Dedifferentiated amniotic fluid mesenchymal stem cell (primary cell): Measurements from ENCODE around the gene MAPK8.
A peak's percentile ranks its signal among the peaks of the same experiment; 100 is the strongest.

Source experiments
- DNase-seq: peaks from one replicate; pipeline ENCODE4 v3.0.0-alpha.2; 2016; ENCODE audit errors: extremely low spot score

MAPK8 gene

GRCh38 chr10:48382982-48383381 is 76.5 kb downstream of the MAPK8 start:
- no peak for DNase-seq

- peak; percentile 20 for DNase-seq
Measured at GRCh38 chr10:48383393-48383792, 76.9 kb downstream of the MAPK8 start.

- DNase-seq: no peak
Measured at GRCh38 chr10:48384699-48384982, 78.2 kb downstream of the MAPK8 start.

- no peak for DNase-seq
Measured at GRCh38 chr10:48389272-48389671, 82.8 kb downstream of the MAPK8 start.

GRCh38 chr10:48389846-48390557 is 83.5 kb downstream of the MAPK8 start:
- DNase-seq: no peak

- no peak for DNase-seq
Measured at GRCh38 chr10:48390558-48390871, 84.0 kb downstream of the MAPK8 start.

GRCh38 chr10:48390933-48391845 is 84.7 kb downstream of the MAPK8 start:
- no peak for DNase-seq

- DNase-seq: no peak
Measured at GRCh38 chr10:48391994-48392393, 85.5 kb downstream of the MAPK8 start.

- no peak for DNase-seq
Measured at GRCh38 chr10:48398261-48398660, 91.8 kb downstream of the MAPK8 start.

GRCh38 chr10:48399056-48399541 is 92.6 kb downstream of the MAPK8 start:
- DNase-seq: no peak

- no peak for DNase-seq
Measured at GRCh38 chr10:48399551-48399950, 93.1 kb downstream of the MAPK8 start.

- peak; percentile 31 for DNase-seq
Measured at GRCh38 chr10:48400129-48400849, 93.8 kb downstream of the MAPK8 start.

- no peak for DNase-seq
Measured at GRCh38 chr10:48400850-48401220, 94.4 kb downstream of the MAPK8 start.

- DNase-seq: no peak
Measured at GRCh38 chr10:48404646-48405045, 98.2 kb downstream of the MAPK8 start.

GRCh38 chr10:48406204-48406603 is 99.7 kb downstream of the MAPK8 start:
- DNase-seq: no peak

GRCh38 chr10:48406658-48407057 is 100.2 kb downstream of the MAPK8 start:
- DNase-seq: no peak

GRCh38 chr10:48410503-48410902 is 104.0 kb downstream of the MAPK8 start:
- no peak for DNase-seq

GRCh38 chr10:48411510-48411909 is 105.0 kb downstream of the MAPK8 start:
- DNase-seq: no peak

GRCh38 chr10:48412081-48412480 is 105.6 kb downstream of the MAPK8 start:
- no peak for DNase-seq

- no peak for DNase-seq
Measured at GRCh38 chr10:48412933-48413332, 106.5 kb downstream of the MAPK8 start.

- no peak for DNase-seq
Measured at GRCh38 chr10:48414160-48414559, 107.7 kb downstream of the MAPK8 start.

GRCh38 chr10:48414778-48415177 is 108.3 kb downstream of the MAPK8 start:
- DNase-seq: peak; percentile 67
